H1 (cell line): ENCODE measurements around the gene RAET1G.

Source experiments
- CEBPB ChIP-seq: IDR thresholded peaks from 2 replicates; pipeline ENCODE4 v1.6.1; 2012; ENCODE audit warnings: low read depth, low read length
- EP300 ChIP-seq, 2 experiments: IDR thresholded peaks; 1 replicate in 1 of 2; 2 replicates in 1 of 2; pipeline ENCODE4 v1.6.1; 2011 to 2012; ENCODE audit warnings: low read depth in 2 of 2, low read length in 2 of 2, mild to moderate bottlenecking in 2 of 2, borderline replicate concordance in 1 of 2, inconsistent platforms in 1 of 2, moderate library complexity in 1 of 2
- FOSL1 ChIP-seq: IDR thresholded peaks from 2 replicates; pipeline ENCODE4 v1.6.1; 2011; ENCODE audit warnings: mild to moderate bottlenecking, low read depth, low read length, moderate library complexity; ENCODE audit not compliant: insufficient read depth
- GABPA ChIP-seq: IDR thresholded peaks from 2 replicates; pipeline ENCODE4 v1.6.1; 2011; ENCODE audit warnings: mild to moderate bottlenecking, low read length, moderate library complexity, borderline replicate concordance; ENCODE audit not compliant: insufficient read depth
- JUN ChIP-seq: IDR thresholded peaks from 2 replicates; pipeline ENCODE4 v1.6.1; 2011; ENCODE audit warnings: low read depth, mild to moderate bottlenecking, improper control_type of control experiment, low read length
- JUND ChIP-seq: IDR thresholded peaks from 2 replicates; pipeline ENCODE4 v1.6.1; 2011; ENCODE audit warnings: mild to moderate bottlenecking, improper control_type of control experiment, low read length
- POLR2A ChIP-seq, 2 experiments: IDR thresholded peaks; 1 replicate in 1 of 2; 2 replicates in 1 of 2; pipeline ENCODE4 v1.6.1; 2011; ENCODE audit warnings: low read depth in 2 of 2, low read length in 2 of 2, mild to moderate bottlenecking in 2 of 2; ENCODE audit errors: control extremely low read depth in 1 of 2
- POLR2AphosphoS5 ChIP-seq: IDR thresholded peaks from 2 replicates; pipeline ENCODE4 v1.6.1; 2011; ENCODE audit warnings: low read depth, low read length
- TEAD4 ChIP-seq: IDR thresholded peaks from 2 replicates; pipeline ENCODE4 v1.6.1; 2012; ENCODE audit warnings: low read depth, low read length, inconsistent platforms, mixed read lengths
- TF ChIP-seq, protein P1 (sequence below), 3 experiments: IDR thresholded peaks; 1 replicate in 2 of 3; 2 replicates in 1 of 3; pipeline versions ENCODE4 v1.5.1 to v1.6.1; 2011; ENCODE audit warnings: low read length in 3 of 3, mild to moderate bottlenecking in 3 of 3, inconsistent platforms in 2 of 3, low read depth in 1 of 3, moderate library complexity in 1 of 3; ENCODE audit not compliant: insufficient read depth in 1 of 3; ENCODE audit errors: control extremely low read depth in 1 of 3
- TF ChIP-seq, protein P2 (sequence below): fragments of 300-600 bp; sonication (generic); IDR thresholded peaks from 2 replicates; pipeline ENCODE4 v1.7.1; 2012; ENCODE audit warnings: low read length, moderate library complexity, mild to moderate bottlenecking, inconsistent platforms; ENCODE audit not compliant: insufficient replicate concordance
- TF ChIP-seq, protein P3 (sequence below): IDR thresholded peaks from 2 replicates; pipeline ENCODE4 v1.6.1; 2012; ENCODE audit warnings: low read length, inconsistent platforms

- TF ChIP-seq, protein P1, sequence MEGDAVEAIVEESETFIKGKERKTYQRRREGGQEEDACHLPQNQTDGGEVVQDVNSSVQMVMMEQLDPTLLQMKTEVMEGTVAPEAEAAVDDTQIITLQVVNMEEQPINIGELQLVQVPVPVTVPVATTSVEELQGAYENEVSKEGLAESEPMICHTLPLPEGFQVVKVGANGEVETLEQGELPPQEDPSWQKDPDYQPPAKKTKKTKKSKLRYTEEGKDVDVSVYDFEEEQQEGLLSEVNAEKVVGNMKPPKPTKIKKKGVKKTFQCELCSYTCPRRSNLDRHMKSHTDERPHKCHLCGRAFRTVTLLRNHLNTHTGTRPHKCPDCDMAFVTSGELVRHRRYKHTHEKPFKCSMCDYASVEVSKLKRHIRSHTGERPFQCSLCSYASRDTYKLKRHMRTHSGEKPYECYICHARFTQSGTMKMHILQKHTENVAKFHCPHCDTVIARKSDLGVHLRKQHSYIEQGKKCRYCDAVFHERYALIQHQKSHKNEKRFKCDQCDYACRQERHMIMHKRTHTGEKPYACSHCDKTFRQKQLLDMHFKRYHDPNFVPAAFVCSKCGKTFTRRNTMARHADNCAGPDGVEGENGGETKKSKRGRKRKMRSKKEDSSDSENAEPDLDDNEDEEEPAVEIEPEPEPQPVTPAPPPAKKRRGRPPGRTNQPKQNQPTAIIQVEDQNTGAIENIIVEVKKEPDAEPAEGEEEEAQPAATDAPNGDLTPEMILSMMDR (IDR thresholded peaks at IDR 0.05; ENCODE audit: control extremely low read depth in 1 of 3, insufficient read depth in 1 of 3, low read depth in 1 of 3, low read length in 3 of 3): no peak
- no peak for TF ChIP-seq FOSL1
- TF ChIP-seq GABPA: no peak
- TF ChIP-seq, protein P2, sequence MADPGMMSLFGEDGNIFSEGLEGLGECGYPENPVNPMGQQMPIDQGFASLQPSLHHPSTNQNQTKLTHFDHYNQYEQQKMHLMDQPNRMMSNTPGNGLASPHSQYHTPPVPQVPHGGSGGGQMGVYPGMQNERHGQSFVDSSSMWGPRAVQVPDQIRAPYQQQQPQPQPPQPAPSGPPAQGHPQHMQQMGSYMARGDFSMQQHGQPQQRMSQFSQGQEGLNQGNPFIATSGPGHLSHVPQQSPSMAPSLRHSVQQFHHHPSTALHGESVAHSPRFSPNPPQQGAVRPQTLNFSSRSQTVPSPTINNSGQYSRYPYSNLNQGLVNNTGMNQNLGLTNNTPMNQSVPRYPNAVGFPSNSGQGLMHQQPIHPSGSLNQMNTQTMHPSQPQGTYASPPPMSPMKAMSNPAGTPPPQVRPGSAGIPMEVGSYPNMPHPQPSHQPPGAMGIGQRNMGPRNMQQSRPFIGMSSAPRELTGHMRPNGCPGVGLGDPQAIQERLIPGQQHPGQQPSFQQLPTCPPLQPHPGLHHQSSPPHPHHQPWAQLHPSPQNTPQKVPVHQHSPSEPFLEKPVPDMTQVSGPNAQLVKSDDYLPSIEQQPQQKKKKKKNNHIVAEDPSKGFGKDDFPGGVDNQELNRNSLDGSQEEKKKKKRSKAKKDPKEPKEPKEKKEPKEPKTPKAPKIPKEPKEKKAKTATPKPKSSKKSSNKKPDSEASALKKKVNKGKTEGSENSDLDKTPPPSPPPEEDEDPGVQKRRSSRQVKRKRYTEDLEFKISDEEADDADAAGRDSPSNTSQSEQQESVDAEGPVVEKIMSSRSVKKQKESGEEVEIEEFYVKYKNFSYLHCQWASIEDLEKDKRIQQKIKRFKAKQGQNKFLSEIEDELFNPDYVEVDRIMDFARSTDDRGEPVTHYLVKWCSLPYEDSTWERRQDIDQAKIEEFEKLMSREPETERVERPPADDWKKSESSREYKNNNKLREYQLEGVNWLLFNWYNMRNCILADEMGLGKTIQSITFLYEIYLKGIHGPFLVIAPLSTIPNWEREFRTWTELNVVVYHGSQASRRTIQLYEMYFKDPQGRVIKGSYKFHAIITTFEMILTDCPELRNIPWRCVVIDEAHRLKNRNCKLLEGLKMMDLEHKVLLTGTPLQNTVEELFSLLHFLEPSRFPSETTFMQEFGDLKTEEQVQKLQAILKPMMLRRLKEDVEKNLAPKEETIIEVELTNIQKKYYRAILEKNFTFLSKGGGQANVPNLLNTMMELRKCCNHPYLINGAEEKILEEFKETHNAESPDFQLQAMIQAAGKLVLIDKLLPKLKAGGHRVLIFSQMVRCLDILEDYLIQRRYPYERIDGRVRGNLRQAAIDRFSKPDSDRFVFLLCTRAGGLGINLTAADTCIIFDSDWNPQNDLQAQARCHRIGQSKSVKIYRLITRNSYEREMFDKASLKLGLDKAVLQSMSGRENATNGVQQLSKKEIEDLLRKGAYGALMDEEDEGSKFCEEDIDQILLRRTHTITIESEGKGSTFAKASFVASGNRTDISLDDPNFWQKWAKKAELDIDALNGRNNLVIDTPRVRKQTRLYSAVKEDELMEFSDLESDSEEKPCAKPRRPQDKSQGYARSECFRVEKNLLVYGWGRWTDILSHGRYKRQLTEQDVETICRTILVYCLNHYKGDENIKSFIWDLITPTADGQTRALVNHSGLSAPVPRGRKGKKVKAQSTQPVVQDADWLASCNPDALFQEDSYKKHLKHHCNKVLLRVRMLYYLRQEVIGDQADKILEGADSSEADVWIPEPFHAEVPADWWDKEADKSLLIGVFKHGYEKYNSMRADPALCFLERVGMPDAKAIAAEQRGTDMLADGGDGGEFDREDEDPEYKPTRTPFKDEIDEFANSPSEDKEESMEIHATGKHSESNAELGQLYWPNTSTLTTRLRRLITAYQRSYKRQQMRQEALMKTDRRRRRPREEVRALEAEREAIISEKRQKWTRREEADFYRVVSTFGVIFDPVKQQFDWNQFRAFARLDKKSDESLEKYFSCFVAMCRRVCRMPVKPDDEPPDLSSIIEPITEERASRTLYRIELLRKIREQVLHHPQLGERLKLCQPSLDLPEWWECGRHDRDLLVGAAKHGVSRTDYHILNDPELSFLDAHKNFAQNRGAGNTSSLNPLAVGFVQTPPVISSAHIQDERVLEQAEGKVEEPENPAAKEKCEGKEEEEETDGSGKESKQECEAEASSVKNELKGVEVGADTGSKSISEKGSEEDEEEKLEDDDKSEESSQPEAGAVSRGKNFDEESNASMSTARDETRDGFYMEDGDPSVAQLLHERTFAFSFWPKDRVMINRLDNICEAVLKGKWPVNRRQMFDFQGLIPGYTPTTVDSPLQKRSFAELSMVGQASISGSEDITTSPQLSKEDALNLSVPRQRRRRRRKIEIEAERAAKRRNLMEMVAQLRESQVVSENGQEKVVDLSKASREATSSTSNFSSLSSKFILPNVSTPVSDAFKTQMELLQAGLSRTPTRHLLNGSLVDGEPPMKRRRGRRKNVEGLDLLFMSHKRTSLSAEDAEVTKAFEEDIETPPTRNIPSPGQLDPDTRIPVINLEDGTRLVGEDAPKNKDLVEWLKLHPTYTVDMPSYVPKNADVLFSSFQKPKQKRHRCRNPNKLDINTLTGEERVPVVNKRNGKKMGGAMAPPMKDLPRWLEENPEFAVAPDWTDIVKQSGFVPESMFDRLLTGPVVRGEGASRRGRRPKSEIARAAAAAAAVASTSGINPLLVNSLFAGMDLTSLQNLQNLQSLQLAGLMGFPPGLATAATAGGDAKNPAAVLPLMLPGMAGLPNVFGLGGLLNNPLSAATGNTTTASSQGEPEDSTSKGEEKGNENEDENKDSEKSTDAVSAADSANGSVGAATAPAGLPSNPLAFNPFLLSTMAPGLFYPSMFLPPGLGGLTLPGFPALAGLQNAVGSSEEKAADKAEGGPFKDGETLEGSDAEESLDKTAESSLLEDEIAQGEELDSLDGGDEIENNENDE: no peak
- TF ChIP-seq CEBPB: no peak
- no peak for TF ChIP-seq EP300 (IDR thresholded peaks at IDR 0.05; ENCODE audit: borderline replicate concordance in 1 of 2, low read depth in 2 of 2, low read length in 2 of 2)
- TF ChIP-seq JUND: no peak
- no peak for TF ChIP-seq POLR2A (IDR thresholded peaks at IDR 0.05; ENCODE audit: control extremely low read depth in 1 of 2, low read depth in 2 of 2, low read length in 2 of 2)
- TF ChIP-seq POLR2AphosphoS5: no peak
- no peak for TF ChIP-seq TEAD4
- TF ChIP-seq JUN: no peak
- TF ChIP-seq, protein P3, sequence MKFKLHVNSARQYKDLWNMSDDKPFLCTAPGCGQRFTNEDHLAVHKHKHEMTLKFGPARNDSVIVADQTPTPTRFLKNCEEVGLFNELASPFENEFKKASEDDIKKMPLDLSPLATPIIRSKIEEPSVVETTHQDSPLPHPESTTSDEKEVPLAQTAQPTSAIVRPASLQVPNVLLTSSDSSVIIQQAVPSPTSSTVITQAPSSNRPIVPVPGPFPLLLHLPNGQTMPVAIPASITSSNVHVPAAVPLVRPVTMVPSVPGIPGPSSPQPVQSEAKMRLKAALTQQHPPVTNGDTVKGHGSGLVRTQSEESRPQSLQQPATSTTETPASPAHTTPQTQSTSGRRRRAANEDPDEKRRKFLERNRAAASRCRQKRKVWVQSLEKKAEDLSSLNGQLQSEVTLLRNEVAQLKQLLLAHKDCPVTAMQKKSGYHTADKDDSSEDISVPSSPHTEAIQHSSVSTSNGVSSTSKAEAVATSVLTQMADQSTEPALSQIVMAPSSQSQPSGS: no peak
Measured at GRCh38 chr6:149889326-149889725, 33.6 kb downstream of the RAET1G start.
